Measurements from ENCODE around the gene CHST9. TPM values are rescaled to one million over a fixed set of nuclear protein-coding genes. Genes with fewer than 3 reads are reported as not detected.
A peak's percentile ranks its signal among the peaks of the same experiment; 100 is the strongest.
"Not testable (repeated sequence)": the region's sequence is repeated elsewhere in the genome, so short reads cannot be mapped to it uniquely, and the experiment has no call there.

CHST9 gene
- total RNA-seq, 1 experiment from 2014 or later, result 1.1 TPM

DNA sequence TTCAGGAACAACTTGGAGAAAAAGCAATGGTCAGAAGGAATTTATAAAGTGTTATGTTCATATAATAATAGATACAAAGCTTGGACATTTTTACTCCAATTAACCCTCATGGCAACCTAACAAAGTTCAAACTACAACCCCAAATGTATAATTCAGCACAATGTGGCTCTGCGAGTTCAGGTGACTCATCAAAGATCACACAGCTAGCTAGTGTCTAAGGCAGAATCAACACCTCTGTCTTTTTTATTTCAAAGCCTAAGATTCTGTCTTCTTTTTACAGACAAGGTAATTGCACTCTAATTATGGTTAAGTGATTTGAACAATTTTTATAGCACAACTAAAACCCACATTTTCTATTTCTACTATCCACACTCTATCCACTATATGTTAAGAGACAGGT, 90.5 kb downstream of the CHST9 start:
- DNase-seq (ENCODE audit: low spot score), result no peak

GRCh38 chr18:27093290-27093689, 91.8 kb downstream of the CHST9 start:
- DNase-seq (ENCODE audit: low spot score), result not testable (repeated sequence)

DNA sequence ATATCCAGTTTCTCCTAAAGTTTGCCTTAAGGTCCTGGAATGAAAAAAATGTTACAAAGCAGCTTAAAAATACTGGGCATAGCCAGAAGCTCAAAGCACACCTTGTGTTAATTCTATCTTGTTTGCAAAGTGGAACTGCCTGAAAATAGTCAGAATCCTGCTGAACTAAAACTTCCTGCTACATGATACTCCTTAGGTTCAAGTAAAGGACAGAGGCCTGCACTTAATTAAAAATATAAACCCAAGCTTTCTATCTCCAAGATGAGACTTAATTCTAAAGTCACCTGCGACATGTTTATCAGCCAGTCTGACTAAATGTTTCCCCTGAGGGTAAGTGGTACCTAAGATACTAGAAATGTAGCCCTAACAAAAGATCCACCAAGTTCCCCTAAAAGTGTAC, 103.4 kb downstream of the CHST9 start:
- DNase-seq (ENCODE audit: low spot score), result no peak

GRCh38 chr18:27075828-27076227, 109.3 kb downstream of the CHST9 start:
- DNase-seq (ENCODE audit: low spot score), result no peak

- no peak for DNase-seq (ENCODE audit: low spot score)
These were observed 111.7 kb downstream of the CHST9 start for GRCh38 chr18:27073404-27073830.

GRCh38 chr18:27064673-27065072, 120.4 kb downstream of the CHST9 start:
- DNase-seq (ENCODE audit: low spot score), result no peak

DNA sequence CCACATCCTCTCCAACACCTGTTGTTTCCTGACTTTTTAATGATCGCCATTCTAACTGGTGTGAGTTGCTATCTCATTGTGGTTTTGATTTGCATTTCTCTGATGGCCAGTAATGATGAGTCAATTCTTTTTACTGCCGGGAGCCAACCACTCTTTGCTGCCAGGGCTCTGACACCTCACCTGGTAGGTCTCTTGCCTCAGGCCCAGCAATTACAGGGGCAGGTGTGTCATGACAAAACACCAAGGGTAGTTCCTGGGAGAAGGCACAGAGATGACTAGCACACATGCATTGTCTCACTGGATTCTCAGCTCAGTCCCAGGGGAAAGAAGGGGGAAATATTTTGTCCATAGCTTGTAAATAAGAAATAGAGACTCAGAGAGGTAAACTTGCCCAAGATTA, 122.3 kb downstream of the CHST9 start:
- no peak for DNase-seq (ENCODE audit: low spot score)

DNA sequence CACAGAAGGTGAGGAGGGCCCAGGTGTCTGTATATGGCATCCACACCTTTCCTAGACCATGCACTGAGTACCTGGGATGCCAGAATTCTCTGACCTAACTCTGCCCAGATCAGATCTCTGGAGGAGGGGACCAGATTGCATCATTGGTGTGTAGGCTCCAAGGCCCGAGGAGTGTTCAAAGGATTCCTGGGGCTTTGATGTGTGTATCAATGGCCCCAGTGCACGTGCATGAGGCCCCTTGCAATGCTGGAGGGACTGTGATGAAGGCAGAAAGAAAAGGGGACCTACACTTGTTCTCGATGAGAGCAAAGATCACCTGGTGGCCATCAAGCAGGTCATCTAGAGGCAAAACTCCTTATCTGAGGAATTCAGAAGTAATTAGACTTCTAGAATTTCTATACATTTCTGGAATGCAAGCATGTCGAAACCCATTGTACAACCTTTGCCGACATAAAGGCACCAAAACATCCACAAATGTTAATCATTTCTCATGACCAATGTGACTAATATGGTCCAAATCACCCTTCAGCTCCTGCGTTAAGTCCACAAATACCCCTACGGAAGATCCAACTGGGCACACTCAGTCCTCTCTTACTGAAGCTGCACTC, 123.5 kb downstream of the CHST9 start:
- no peak for DNase-seq (ENCODE audit: low spot score)

DNA sequence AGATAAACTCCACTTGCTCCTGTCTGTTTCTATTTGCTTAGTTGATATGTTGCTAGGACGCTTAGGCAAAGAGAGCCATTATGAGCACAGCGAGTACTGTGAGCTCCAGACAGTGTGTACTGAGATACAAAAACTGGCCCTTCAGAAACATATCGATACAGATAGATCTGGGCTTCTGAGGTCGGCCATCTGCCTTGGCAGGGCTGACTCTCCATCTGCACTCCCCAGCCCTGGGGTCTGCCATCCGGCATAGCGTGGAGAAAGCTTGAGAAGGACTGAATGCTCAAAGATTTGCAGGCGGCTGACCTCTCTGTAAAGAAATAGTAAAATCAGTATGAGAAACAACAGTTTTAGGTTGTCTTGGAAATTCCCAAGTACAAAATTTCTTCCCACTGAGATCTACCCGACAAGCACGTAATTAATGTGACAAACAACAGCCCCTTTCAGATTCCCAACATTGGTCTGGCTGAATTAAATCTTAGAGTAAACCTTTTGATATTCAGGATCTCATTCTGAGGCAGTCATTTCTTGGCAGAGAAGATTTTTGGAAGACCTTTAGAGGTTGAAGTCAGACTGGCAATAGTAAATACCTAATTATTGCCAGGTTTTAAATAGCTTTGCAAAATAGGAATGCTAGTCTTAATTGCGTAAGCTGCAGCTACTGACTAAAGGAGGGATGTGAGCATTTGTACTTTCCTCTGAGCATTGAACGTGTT, 127.4 kb downstream of the CHST9 start:
- DNase-seq (ENCODE audit: low spot score), result no peak

DNA sequence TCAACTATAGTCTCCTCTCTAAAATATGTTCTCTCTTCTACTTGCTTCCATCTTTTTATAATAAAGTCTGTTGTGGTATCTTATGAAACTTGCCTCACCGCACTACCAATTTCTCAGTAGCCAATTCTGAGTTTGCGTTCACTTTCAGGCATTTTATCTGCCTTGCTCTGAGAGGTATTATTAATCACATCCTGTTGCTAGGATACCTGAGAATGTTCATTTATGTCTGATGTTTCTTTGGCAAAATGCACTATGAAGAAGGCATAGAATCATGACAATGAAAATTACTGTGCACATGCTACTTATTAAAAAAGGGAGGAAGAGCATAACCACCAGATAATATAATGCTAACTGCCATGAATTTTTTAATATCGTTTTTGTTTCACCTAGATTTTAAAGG, 130.2 kb downstream of the CHST9 start:
- no peak for DNase-seq (ENCODE audit: low spot score)

- DNase-seq (ENCODE audit: low spot score), result no peak
These were observed 135.1 kb downstream of the CHST9 start for GRCh38 chr18:27049969-27050368.

- no peak for DNase-seq (ENCODE audit: low spot score)
These were observed 139.8 kb downstream of the CHST9 start for GRCh38 chr18:27045342-27045741.

GRCh38 chr18:27042177-27042576, 142.9 kb downstream of the CHST9 start:
- no peak for DNase-seq (ENCODE audit: low spot score)

DNA sequence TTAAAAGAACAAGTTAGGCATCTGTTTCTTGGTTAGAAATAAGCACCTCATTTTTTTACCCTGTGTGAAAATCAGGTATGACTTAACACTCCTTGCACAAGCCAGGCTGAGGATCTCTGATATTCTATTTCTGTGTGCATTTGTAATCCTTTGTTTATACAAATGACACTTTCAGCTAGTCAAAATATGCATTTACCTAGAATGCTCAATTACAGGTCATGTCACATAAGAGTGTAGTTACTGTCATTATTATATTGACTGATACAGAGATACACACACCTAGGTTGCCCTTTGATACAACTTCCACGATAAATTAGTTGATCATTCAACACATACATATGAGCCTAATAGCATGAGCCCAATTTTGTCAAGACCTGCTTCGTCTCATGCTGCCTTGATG, 144.3 kb downstream of the CHST9 start:
- no peak for DNase-seq (ENCODE audit: low spot score)

DNA sequence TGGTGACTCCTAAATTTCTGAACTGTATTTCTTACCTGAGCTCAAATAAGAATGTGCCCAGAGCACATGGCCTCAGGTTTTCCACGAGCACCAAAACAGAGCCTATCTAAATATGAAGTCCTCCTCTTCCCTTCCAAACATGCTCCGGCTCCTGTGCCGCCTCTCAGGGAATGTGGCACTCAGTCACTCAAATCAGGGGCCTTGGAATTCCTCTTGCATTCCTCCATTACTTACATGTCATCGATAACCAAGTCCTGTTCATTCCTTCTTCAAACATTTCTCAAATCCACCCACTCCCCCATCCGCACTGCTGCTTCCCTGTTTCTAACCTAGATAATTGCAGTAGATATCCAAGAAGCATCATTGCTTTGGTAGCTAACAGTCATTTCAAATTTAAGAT, 151.4 kb downstream of the CHST9 start:
- no peak for DNase-seq (ENCODE audit: low spot score)

DNA sequence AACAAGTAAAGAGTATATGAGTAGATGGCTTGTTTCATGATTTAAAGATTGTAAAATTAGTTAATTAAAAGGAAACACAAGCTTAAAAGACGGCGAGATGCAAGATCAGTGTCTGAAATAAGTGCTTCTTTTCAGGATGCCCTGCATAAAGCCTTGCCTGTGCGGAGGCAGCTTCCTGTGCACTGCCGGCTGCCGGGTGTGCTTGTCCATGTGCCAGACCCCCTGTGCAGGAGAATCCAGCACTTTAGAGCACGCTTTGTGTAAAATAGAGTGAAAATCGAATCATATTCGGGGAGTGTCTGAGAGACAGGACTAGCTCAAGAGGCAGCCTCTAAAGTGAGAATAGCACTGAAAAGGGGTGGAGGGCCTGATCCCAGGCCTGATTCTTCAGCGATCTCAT, 154.7 kb downstream of the CHST9 start:
- no peak for DNase-seq (ENCODE audit: low spot score)

DNA sequence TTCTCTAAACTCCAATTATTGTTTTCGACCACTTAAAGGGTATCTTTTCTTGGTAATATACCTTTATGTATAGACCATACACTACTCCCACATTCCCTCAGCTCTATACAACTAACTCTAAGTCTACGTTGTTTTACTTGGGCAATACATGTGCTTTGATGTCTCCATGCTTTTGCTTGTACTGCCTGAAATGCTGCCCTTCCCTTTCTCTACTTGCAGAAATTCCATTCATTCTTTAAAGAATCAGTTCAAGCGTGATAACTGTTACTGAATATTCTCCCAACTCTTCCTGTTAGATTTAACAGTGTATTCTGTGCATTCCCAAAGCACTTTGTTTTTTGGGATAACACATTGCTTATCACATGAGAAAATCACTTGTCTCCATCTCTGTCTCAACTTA, 162.6 kb downstream of the CHST9 start:
- no peak for DNase-seq (ENCODE audit: low spot score)

DNA sequence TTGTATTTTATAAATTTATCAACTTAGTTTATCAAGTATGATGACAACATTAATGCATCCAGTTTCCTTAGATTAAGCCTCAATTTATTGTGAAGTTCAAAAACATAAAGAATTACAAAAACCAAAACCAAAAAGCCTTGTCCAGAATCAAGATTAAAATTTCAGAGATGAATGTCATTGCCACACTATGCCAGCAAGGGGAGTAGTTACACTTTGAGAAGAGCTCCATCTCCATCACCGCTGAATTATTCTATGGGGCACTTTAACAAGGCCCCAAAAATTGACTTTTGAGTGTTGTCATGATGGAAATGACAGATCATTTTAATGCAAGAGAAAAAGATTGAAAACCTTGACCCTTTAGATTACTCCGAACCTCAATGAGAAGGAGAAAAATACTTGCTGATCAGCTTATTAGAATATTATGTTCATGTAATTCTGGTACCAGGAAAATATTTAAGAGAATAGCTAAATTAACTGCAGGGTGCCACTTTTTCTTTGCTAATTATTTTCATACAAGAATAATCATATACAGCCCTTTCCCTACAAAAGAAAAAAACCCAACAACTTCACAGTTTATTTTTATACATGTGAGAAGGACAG, 167.1 kb downstream of the CHST9 start:
- peak; percentile 11 for DNase-seq (ENCODE audit: low spot score)

DNA sequence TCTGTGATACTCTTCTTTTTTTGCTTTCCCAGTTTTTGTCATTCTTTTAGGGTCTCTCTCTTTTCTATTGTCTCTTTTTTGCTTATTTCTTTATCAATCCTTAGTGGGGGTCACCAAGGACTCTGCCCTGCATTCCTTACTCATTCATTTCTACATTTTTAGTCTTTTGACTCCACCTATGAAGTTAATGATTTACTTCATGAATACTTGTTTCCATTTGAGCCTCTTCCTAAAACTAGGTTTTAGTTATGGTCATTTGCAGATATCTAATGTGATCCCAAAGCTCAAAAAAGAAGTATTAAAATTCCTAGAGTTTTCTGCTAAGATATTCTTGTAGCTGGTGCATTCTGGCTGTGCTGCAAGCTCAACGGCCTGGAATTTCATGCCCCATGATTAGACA, 170.3 kb downstream of the CHST9 start:
- no peak for DNase-seq (ENCODE audit: low spot score)

DNA sequence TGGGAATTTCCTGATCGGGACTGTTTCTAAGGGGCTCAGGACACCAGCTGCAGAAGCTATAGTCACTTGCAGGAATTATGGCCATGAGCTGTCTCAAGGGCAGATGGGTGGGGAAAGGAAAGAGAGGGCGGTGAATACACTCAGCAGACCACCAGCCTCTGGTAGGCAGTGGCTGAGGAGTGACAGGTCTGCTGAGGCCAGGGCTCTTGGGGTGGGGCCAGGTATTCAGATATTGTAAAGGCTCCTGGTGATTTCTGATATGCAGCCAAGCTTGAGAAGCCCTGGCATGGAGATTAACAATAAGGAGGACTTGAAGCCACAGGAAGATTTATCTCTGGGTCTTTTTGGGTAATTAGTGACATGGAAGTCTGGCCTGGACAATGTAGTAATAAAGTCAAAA, 174.3 kb downstream of the CHST9 start:
- DNase-seq (ENCODE audit: low spot score), result no peak

DNA sequence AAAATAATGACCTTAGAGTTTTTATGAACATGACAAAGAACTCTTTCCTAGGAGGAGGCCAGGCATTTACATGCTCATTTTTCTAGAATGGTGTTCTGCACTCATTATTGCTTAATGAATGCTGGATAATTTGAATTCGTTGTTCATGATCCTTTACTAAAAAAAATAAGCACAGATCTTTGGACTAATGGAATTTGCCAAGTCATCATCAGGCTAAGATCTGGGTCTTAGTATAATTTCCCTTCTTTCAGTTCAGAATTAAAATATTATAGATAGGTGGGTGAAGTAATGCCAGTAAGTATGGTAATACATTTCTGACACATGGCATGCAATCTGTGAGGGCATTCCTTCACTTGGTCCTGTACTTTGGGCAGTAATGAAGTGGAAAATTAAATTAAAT, 175.8 kb downstream of the CHST9 start:
- no peak for DNase-seq (ENCODE audit: low spot score)

GRCh38 chr18:27008575-27008974, 176.5 kb downstream of the CHST9 start:
- DNase-seq (ENCODE audit: low spot score), result no peak

- DNase-seq (ENCODE audit: low spot score), result no peak
These were observed 177.2 kb downstream of the CHST9 start for GRCh38 chr18:27007880-27008279.

Measured in H4 (cell line).